T-helper 2 cell treated with Interferon-gamma antibody and Interleukin-4, amounts not matched to agents 100 ng/mL and 5 ng/mL, for 36 hours (primary cell): ENCODE data around the gene ZNF627. TPM values are rescaled to one million over a fixed set of nuclear protein-coding genes. Genes with fewer than 3 reads are reported as not detected.

Experiments
- total RNA-seq: library from RNA; stranded (reverse); gene quantifications from 2 replicates; pipeline ENCODE4 v1.2.3, GENCODE V29; 2022

Gene ZNF627
- total RNA-seq, 1 donor from 2014 or later = 5.0 TPM

Other genes with a start within 250 kb of the ZNF627 start
- 1.8 and 1.9 TPM in 2 replicates for gene PLPPR2, start 242.1 kb upstream of the ZNF627 start, total RNA-seq
- 2.6 and 3.6 TPM in 2 replicates for gene SWSAP1, start 222.8 kb upstream of the ZNF627 start, total RNA-seq
- 4.4 TPM in 2 replicates for gene EPOR, start 213.2 kb upstream of the ZNF627 start, total RNA-seq
- gene RGL3, start 178.2 kb upstream of the ZNF627 start, total RNA-seq = not detected in 2 replicates
- 0.09 TPM in 1 of 2 replicates, not detected in the other for gene ODAD3, start 162.4 kb upstream of the ZNF627 start, total RNA-seq
- gene PRKCSH, start 161.8 kb upstream of the ZNF627 start, total RNA-seq = 309 and 327 TPM in 2 replicates
- gene ELAVL3, start 116.4 kb upstream of the ZNF627 start, total RNA-seq = 0.32 TPM in 1 of 2 replicates, not detected in the other
- gene ZNF653, start 91.6 kb upstream of the ZNF627 start, total RNA-seq = 17.4 and 19.6 TPM in 2 replicates
- 28.6 and 28.8 TPM in 2 replicates for gene ECSIT, start 68.3 kb upstream of the ZNF627 start, total RNA-seq
- not detected in 2 replicates for gene CNN1, start 58.6 kb upstream of the ZNF627 start, total RNA-seq
- 57.1 and 58.5 TPM in 2 replicates for gene ELOF1, start 38.3 kb upstream of the ZNF627 start, total RNA-seq
- gene ACP5, start 19.8 kb upstream of the ZNF627 start, total RNA-seq = 34.4 and 34.5 TPM in 2 replicates
- 4.8 and 5.4 TPM in 2 replicates for gene ZNF823, start 141.5 kb downstream of the ZNF627 start, total RNA-seq
- gene ZNF441, start 169.5 kb downstream of the ZNF627 start, total RNA-seq = 5.6 and 6.0 TPM in 2 replicates
- 1.1 and 1.9 TPM in 2 replicates for gene ZNF491, start 201.0 kb downstream of the ZNF627 start, total RNA-seq
- gene ZNF440, start 216.8 kb downstream of the ZNF627 start, total RNA-seq = 12.6 and 14.0 TPM in 2 replicates